HepG2 (cell line): ENCODE results near the gene SLC13A5. TPM values are rescaled to one million over a fixed set of nuclear protein-coding genes. Genes with fewer than 3 reads are reported as not detected.

Experiments
- CEBPG ChIP-seq: IDR thresholded peaks from 2 replicates; pipeline ENCODE4 v1.6.1; 2016
- EZH2 ChIP-seq: conservative IDR thresholded peaks from 2 replicates; pipeline ENCODE4 v1.6.1; 2012; ENCODE audit warnings: mild to moderate bottlenecking, low read depth, low read length, moderate library complexity
- KAT2B ChIP-seq: fragments of 150-350 bp; IDR thresholded peaks from 2 replicates; pipeline ENCODE4 v1.6.1; 2014; ENCODE audit warnings: low read depth, low read length, borderline replicate concordance
- MBD4 ChIP-seq: IDR thresholded peaks from 2 replicates; pipeline ENCODE4 v1.6.1; 2012; ENCODE audit warnings: low read length, inconsistent platforms, borderline replicate concordance
- MYC ChIP-seq: sonication (generic); formaldehyde crosslinking; IDR thresholded peaks from 2 replicates; pipeline ENCODE4 v1.9.0; 2021; ENCODE audit warnings: missing genetic modification reagents, borderline replicate concordance
- NCOA2 ChIP-seq: sonication (generic); formaldehyde crosslinking; IDR thresholded peaks from 2 replicates; pipeline ENCODE4 v1.8.0; 2022; ENCODE audit warnings: inconsistent platforms
- POGZ ChIP-seq: sonication (generic); formaldehyde crosslinking; IDR thresholded peaks from 2 replicates; pipeline ENCODE4 v1.4.0; 2020; ENCODE audit warnings: mild to moderate bottlenecking, missing genetic modification reagents
- RNF219 ChIP-seq: sonication (generic); formaldehyde crosslinking; IDR thresholded peaks from 2 replicates; pipeline ENCODE4 v1.5.0; 2020; ENCODE audit warnings: mild to moderate bottlenecking, missing genetic modification reagents
- SOX13 ChIP-seq, 3 experiments: fragments of 450-650 bp in 1 of 3; sonication (generic) in 1 of 3; formaldehyde crosslinking in 1 of 3; IDR thresholded peaks in 2 of 3; conservative IDR thresholded peaks in 1 of 3; 2 replicates each; pipeline versions ENCODE4 v1.5.0 to v1.6.1; 2016 to 2020; ENCODE audit warnings: antibody characterized with exemption in 1 of 3, mild to moderate bottlenecking in 1 of 3, missing compliant biosample characterization in 1 of 3, missing genetic modification reagents in 1 of 3, moderate library complexity in 1 of 3
- SP1 ChIP-seq, 2 experiments: fragments of 450-650 bp in 1 of 2; sonication (generic) in 1 of 2; formaldehyde crosslinking in 1 of 2; IDR thresholded peaks; 2 replicates each; pipeline versions ENCODE4 v1.4.0 to v1.6.1; 2016 to 2020; ENCODE audit warnings: missing genetic modification reagents in 1 of 2
- U2AF2 ChIP-seq: fragments of 200-400 bp; formaldehyde crosslinking; IDR thresholded peaks from 2 replicates; pipeline ENCODE4 v1.6.1; 2017; ENCODE audit warnings: low read depth, mild to moderate bottlenecking, low read length
- ZKSCAN8 ChIP-seq: IDR thresholded peaks from 2 replicates; pipeline ENCODE4 v1.6.1; 2016; ENCODE audit warnings: borderline replicate concordance, missing genetic modification reagents, missing compliant biosample characterization
- ZNF510 ChIP-seq: sonication (generic); formaldehyde crosslinking; IDR thresholded peaks from 2 replicates; pipeline ENCODE4 v1.4.0; 2020; ENCODE audit warnings: low read depth, mild to moderate bottlenecking, missing genetic modification reagents
- ZSCAN31 ChIP-seq: sonication (generic); formaldehyde crosslinking; IDR thresholded peaks from 2 replicates; pipeline ENCODE4 v1.5.0; 2020; ENCODE audit warnings: low read depth, mild to moderate bottlenecking, missing genetic modification reagents
- polyA plus RNA-seq, 8 experiments: library from polyadenylated mRNA; depleted of rRNA in 3 of 8; stranded (reverse) in 7 of 8; unstranded in 1 of 8; fragments of >200 nt; fragmentation: Illumina TruSeq in 4 of 8; extraction: Trizol in 4 of 8; gene quantifications; 2 replicates each; pipeline versions ENCODE4 v1.2.1 to v1.2.3, GENCODE V29; 2011 to 2016; ENCODE audit warnings: low read depth in 4 of 8, missing spikeins in 1 of 8, mixed read lengths in 1 of 8; ENCODE audit not compliant: insufficient read depth in 1 of 8
- total RNA-seq, 5 experiments: library from RNA; depleted of rRNA; stranded (reverse); fragments of >200 nt; fragmentation: Illumina TruSeq; extraction: Trizol; gene quantifications; 2 replicates each; pipeline ENCODE4 v1.2.3, GENCODE V29; 2016; ENCODE audit warnings: low read depth in 1 of 5
- TF ChIP-seq, protein P1 (sequence below): sonication (generic); formaldehyde crosslinking; IDR thresholded peaks from 2 replicates; pipeline ENCODE4 v1.5.0; 2020; ENCODE audit warnings: missing genetic modification reagents
- TF ChIP-seq, protein P2 (sequence below): sonication (generic); formaldehyde crosslinking; IDR thresholded peaks from 2 replicates; pipeline ENCODE4 v1.5.1; 2020; ENCODE audit warnings: mild to moderate bottlenecking, moderate library complexity, missing genetic modification reagents
- TF ChIP-seq, protein P3 (sequence below): sonication (generic); formaldehyde crosslinking; IDR thresholded peaks from 2 replicates; pipeline ENCODE4 v1.5.1; 2020; ENCODE audit warnings: missing genetic modification reagents, mild to moderate bottlenecking, borderline replicate concordance
- TF ChIP-seq, protein P4 (sequence below): sonication (generic); formaldehyde crosslinking; IDR thresholded peaks from 2 replicates; pipeline ENCODE4 v1.5.1; 2020; ENCODE audit warnings: mild to moderate bottlenecking, missing genetic modification reagents

SLC13A5 gene
- total and polyA plus RNA-seq, 2 of the 13 experiments (the other 11 are each of a cell fraction or from before 2014, with no cell fraction given) = 42.8 to 310 TPM

- TF ChIP-seq RNF219 (CRISPR knock-in tag) (no peak), CEBPG (CRISPR knock-in tag) (0 out of 2 replicates have a peak, but pooled peaks have one; percentile 8), ZKSCAN8 (CRISPR knock-in tag) (no peak), U2AF2 (no peak), POGZ (peak; percentile 38; the same call in 1 of the 2 replicates), EZH2 (no peak), MYC (CRISPR knock-in tag) (no peak), NCOA2 (CRISPR knock-in tag) (no peak), ZNF510 (CRISPR knock-in tag) (no peak), ZSCAN31 (CRISPR knock-in tag) (no peak), MBD4 (no peak), KAT2B (no peak), SOX13 (IDR thresholded peaks at IDR 0.05) (no peak), SOX13 (CRISPR knock-in tag; conservative IDR thresholded peaks at IDR 0.05 in 1 of 2, IDR thresholded peaks at IDR 0.05 in 1 of 2) (no peak; a peak in 1 of 4 replicates), SP1 (IDR thresholded peaks at IDR 0.05) (no peak), SP1 (CRISPR knock-in tag; IDR thresholded peaks at IDR 0.05) (no peak)
- TF ChIP-seq, protein P1, sequence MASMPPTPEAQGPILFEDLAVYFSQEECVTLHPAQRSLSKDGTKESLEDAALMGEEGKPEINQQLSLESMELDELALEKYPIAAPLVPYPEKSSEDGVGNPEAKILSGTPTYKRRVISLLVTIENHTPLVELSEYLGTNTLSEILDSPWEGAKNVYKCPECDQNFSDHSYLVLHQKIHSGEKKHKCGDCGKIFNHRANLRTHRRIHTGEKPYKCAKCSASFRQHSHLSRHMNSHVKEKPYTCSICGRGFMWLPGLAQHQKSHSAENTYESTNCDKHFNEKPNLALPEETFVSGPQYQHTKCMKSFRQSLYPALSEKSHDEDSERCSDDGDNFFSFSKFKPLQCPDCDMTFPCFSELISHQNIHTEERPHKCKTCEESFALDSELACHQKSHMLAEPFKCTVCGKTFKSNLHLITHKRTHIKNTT = no peak
- TF ChIP-seq, protein P2, sequence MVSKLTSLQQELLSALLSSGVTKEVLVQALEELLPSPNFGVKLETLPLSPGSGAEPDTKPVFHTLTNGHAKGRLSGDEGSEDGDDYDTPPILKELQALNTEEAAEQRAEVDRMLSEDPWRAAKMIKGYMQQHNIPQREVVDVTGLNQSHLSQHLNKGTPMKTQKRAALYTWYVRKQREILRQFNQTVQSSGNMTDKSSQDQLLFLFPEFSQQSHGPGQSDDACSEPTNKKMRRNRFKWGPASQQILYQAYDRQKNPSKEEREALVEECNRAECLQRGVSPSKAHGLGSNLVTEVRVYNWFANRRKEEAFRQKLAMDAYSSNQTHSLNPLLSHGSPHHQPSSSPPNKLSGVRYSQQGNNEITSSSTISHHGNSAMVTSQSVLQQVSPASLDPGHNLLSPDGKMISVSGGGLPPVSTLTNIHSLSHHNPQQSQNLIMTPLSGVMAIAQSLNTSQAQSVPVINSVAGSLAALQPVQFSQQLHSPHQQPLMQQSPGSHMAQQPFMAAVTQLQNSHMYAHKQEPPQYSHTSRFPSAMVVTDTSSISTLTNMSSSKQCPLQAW (CRISPR knock-in tag) = 0 out of 2 replicates have a peak, but pooled peaks have one; percentile 24
- TF ChIP-seq, protein P3, sequence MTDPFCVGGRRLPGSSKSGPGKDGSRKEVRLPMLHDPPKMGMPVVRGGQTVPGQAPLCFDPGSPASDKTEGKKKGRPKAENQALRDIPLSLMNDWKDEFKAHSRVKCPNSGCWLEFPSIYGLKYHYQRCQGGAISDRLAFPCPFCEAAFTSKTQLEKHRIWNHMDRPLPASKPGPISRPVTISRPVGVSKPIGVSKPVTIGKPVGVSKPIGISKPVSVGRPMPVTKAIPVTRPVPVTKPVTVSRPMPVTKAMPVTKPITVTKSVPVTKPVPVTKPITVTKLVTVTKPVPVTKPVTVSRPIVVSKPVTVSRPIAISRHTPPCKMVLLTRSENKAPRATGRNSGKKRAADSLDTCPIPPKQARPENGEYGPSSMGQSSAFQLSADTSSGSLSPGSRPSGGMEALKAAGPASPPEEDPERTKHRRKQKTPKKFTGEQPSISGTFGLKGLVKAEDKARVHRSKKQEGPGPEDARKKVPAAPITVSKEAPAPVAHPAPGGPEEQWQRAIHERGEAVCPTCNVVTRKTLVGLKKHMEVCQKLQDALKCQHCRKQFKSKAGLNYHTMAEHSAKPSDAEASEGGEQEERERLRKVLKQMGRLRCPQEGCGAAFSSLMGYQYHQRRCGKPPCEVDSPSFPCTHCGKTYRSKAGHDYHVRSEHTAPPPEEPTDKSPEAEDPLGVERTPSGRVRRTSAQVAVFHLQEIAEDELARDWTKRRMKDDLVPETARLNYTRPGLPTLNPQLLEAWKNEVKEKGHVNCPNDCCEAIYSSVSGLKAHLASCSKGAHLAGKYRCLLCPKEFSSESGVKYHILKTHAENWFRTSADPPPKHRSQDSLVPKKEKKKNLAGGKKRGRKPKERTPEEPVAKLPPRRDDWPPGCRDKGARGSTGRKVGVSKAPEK (CRISPR knock-in tag) = 0 out of 2 replicates have a peak, but pooled peaks have one; percentile 69
- TF ChIP-seq, protein P4, sequence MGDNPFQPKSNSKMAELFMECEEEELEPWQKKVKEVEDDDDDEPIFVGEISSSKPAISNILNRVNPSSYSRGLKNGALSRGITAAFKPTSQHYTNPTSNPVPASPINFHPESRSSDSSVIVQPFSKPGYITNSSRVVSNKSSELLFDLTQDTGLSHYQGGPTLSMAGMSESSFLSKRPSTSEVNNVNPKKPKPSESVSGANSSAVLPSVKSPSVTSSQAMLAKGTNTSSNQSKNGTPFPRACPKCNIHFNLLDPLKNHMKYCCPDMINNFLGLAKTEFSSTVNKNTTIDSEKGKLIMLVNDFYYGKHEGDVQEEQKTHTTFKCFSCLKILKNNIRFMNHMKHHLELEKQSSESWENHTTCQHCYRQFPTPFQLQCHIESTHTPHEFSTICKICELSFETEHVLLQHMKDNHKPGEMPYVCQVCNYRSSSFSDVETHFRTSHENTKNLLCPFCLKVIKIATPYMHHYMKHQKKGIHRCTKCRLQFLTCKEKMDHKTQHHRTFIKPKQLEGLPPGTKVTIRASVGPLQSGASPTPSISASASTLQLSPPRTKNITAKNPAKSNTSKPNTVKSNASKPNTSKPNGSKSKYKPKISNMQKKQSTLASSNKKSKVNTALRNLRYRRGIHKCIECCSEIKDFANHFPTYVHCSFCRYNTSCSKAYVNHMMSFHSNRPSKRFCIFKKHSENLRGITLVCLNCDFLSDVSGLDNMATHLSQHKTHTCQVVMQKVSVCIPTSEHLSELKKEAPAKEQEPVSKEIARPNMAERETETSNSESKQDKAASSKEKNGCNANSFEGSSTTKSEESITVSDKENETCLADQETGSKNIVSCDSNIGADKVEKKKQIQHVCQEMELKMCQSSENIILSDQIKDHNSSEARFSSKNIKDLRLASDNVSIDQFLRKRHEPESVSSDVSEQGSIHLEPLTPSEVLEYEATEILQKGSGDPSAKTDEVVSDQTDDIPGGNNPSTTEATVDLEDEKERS (CRISPR knock-in tag) = no peak
These were observed 47.1 kb downstream of the SLC13A5 start (continued) for GRCh38 chr17:6666077-6666521.
